Epithelial cell of prostate (primary cell): ENCODE data around the gene APP.

ENCODE experiments used
- DNase-seq: peaks from one replicate; pipeline ENCODE4 v3.0.0-alpha.2; 2011; ENCODE audit warnings: low read depth, low spot score
- H3K27ac ChIP-seq: fragments of 450-650 bp; 2 replicates; pipeline ENCODE4 v1.5.1; 2017; ENCODE audit warnings: mild to moderate bottlenecking

APP gene

DNA sequence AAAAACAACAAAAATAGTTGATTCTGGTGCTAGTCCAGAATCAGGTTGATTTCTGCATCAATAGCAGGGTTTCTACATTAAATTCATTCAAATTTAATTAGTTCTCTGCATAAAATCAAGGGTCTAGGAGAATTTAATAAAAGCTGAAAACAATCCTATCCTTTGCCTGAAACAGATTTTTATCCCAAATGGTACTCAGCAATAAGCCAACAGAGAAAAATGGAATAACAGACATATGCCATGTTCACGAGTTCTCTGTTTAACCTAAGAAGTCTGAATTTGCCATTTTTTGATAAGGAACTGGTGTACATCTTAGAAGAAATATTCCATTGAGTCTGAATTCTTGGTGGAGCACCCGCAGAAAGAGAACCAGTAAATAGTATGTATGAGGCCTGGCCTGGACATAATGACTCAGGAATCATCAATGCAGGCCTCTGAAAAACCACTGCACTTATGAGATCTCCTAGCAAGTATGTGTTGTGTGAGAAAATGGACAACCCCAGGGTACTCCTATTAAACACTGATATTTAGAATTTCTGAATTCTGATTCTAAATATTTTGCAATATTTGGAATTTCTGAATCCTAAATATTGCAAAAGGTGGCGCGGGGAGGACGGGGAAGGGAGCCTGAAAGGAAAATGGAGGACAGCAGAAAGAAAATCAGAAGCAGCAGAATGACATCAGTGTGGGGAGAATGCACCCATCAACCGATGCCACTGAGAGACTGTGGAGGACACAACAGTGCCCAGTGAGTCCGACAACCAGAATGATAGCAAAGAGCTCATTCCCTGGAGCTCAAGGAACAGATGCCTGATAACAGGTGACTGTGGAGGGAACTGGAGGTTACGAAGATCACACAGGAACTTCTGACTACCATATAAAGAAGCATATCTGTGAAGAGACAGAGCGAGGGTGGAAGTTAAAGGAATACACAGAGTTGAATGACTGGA is 97.6 kb downstream of the APP start:
- H3K27ac ChIP-seq, result no peak overlapping the region
- DNase-seq, result no peak

DNA sequence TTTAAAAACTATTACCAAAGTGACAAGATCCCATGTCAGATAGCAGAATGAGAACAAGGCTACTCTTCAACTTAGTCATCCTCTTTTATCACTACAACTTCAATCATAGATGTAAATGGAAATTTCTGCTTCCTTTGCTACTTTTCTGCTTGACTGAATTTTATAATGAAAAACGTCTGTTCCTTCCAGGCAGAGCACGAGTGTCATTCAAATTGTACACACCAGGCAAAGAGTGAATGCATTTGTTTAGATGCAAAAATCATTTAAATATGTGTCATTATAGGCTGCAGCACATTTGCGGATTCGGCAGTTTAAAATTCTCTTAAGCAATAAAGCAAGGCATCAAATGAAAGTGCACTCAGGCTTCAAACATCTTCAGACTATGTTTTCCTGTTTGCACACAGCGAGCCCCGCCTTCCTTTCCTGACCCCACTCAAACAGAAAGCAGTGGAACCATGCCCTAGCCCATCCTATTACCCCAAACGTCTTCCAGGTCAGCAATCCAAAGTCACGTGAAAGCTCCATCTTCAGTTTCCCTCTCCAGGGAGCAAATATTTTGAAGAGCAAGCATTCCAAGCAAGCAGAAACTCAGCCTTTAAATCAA is 99.6 kb downstream of the APP start:
- no peak overlapping the region for H3K27ac ChIP-seq
- no peak for DNase-seq

DNA sequence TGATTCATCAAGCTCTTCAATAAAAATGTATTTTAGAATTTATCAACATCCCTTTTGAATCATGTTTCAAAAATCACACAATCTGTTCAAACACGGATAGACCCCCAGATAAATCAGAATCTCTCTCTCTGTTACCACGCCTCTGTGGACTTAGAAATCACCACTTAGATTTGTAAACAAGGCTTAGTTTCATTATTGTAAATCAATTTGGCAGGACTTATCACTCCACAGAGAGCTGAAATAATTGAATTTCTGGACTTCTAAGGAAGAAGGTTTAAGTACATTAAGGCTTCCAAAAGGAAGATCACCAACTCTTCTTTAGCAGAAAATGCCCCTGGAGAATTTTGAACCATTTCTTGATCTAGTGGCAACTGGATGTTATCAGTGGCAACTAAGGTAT is 100.4 kb downstream of the APP start:
- no peak overlapping the region for H3K27ac ChIP-seq
- DNase-seq, result no peak

DNA sequence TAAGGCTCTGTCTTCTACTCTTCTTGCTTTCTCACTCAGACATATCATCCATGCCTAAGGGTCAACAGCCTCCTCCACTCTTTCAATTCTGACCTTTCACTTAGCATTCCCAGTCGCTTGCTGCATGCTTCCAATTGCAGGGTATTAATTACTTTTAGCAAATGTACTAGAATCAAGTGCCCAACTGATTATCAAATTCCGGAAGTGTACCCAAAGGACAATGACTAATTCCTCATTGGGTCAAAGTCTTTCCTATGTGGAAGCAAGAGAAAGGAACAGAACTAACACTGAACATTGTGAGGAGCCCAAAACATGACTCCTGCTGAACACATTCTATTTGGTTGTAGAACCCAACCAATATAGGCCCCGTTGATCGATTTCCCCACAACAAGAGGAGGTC is 101.8 kb downstream of the APP start:
- H3K27ac ChIP-seq, result no peak overlapping the region
- no peak for DNase-seq

DNA sequence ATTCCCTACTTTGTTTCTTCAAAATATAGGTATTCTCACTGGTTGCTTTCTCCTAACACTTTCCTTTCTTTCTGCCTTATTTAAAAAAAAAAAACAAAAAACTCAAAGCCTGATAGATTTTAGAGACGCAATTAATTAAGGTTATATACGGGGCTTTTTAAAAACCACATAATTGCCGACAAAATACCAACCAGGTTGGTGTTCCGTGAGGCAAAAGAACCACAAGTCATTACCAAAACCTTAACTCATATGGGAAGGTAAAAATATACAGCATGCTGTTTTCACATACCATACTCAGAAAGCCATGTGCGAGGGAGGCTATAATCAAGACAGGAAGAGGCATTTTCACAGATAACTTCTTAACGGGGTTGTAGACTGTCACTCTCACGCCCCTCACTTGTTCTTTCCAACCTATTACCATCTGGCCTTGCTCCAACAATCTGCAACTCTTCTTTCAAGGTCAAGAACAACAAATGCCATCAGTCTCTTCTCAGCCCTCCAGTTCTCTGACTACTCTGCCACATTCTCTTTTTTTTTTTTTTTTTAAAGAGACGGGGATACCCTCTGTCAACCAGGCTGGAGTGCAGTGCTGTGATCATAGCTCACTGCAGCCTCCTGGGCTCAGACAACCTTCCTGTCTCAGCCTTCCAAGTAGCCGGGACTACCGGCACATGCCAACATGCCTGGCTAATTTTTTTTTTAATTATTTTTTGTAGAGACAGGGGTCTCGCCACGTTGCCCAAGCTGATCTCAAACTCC is 102.6 kb downstream of the APP start:
- no peak for DNase-seq
- no peak overlapping the region for H3K27ac ChIP-seq

DNA sequence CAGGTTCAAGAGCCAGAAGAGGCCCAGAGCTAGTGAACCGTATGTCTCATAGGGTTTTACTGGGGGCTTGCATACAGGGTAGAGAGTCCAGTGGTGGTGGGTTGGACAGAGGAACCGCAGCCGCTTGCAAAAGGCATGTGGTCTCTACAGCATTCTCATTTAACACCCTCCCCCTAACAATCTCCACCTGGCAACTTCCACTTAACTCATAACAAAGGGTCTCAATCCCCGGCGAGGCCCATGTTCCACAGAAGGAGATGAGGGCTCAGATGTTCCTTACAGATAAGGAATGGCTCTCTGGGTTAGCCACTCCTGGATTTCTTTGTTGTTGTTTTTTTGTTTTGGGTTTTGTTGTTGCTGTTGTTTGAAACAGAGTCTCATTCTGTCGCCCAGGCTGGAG is 106.1 kb downstream of the APP start:
- no peak overlapping the region for H3K27ac ChIP-seq
- no peak for DNase-seq

DNA sequence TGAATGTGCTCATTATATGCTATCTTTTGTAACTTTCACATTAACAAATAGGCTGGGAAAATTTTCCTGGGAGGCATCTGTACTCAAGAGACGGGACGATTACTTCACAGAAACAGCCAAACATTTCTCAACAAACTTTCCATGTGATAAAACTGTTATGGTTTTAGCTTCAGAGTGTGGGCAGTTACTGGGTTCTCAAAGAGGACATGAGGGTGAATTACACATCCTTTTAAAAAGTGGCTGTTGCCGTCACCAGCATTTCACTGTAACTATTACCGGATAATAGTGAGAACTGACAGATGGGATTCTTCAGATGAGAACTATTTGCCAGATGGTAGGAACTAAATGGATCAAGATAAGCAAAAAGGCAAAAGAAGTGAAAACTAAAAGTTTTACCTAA is 109.1 kb downstream of the APP start:
- H3K27ac ChIP-seq, result no peak overlapping the region
- no peak for DNase-seq

DNA sequence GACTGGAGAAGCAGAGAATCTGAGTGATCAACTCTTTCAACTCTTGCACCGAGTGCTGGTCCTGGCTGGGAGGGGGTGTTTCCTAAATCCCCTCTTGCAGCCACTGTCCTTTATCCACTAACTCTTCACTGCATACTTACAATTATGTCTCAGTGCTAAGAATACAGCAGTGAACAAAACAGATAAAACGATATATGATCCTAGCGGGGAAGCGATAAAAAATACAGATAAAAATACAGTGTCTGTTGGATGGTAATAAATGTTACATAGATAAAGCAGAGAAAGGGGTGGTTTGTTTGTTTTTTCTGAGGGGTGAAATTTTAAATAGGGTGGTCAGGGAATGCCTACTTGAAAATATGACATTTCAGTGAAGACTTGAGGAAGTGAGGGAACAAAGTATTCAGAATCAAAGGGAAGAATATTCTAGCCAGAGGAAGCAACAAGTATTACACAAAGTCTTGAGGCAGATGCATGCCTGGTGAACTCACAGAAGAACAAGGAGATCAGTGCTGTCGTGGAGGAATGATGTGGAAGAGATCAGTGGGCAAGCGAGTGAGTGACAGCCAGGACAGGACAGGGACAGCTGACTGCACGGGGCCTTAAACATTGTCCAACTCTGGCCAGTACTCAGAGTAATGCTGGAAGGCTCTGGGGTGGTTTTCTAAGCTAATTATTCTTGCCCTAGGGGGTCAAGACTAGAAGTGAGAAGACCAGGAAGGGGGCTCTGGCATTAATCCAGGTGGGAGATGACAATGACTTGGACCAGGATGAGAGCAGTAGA is 110.0 kb downstream of the APP start:
- DNase-seq, result no peak
- H3K27ac ChIP-seq, result no peak overlapping the region

DNA sequence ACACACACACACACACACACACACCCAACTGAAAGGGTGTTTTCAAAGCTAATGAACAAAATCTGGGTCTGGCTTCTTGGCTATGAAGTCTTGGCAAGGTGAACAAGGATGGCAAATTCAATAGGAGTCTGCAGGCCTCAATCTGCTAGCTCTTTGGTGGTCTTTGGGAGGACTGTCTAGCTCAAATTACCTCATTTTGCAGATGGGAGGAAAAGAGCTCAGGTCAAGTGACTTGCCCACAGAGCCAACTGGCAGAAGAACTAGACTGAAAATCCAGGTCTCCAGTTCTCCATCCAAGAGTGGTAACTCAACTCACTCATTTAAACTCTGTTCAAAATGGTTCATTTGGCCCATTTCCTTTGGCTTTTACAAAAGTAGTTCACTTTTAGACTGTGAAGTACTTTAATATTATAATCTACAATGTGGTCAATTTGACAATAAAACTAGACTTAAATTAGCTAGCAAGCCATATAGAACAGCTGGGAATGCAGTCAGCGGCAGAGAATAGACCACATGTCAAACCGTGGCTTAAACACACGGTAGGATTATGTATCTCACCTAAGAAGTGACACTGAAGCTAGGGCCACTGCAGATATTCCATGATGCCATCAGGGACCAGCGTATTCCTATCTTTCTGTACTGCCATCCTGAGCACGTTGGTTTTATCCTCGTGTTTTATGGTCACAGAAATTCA is 112.9 kb downstream of the APP start:
- no peak overlapping the region for H3K27ac ChIP-seq
- DNase-seq, result no peak

DNA sequence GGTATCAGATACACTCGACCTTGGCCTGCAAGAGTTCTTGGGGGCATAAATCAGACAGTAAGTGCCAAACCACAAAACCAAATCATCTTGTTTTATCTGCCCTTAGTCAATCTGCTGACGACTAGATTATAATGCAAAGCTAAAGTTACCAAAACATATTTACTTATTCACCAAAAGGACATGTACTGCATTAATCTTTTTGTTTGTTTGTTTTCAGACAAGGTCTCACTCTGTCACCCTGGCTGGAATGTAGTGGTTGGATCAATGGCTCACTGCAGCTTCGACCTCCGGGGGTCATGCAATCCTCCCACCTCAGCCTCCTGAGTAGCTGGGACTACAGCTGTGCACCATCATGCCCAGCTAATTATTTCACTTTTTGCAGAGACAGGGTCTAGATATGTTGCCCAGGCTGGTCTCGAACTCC is 114.7 kb downstream of the APP start:
- no peak overlapping the region for H3K27ac ChIP-seq
- no peak for DNase-seq

DNA sequence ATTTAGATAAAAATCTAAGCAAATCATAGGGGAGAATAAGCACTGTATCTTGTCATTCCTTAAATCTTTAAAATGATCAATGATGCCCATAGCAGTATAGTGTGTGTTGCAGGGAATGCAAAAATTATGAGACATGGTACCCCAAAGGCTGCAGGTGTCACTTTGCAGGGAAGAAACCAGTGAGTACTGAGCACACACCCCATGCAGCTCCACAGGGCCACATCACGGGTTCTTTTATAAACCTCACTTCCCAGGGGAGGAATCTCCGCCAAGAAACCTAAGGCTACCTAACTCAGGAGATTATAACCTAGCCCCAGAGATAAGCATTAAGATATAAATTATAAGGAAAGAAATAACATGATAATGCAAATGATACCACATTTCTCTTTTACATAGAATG is 115.6 kb downstream of the APP start:
- H3K27ac ChIP-seq, result no peak overlapping the region
- DNase-seq, result no peak

DNA sequence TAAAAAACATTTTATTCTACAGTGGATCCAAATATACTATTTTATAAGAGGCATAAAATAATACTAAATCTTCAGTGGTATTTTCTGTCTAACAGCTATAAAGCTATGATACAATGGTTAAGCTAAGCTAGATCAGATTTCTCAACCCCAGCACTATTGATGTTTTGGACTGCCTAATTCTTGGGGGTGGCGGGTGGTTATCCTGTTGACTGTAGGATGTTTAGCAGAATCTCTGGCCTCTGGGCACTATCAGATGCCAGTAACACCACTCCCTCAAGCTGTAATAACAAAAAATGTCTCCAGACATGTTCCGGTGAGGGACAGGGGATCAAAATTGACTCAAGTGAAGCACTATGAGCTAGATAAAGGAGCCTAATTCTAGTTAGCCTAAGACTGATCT is 118.5 kb downstream of the APP start:
- no peak for DNase-seq
- no peak overlapping the region for H3K27ac ChIP-seq

DNA sequence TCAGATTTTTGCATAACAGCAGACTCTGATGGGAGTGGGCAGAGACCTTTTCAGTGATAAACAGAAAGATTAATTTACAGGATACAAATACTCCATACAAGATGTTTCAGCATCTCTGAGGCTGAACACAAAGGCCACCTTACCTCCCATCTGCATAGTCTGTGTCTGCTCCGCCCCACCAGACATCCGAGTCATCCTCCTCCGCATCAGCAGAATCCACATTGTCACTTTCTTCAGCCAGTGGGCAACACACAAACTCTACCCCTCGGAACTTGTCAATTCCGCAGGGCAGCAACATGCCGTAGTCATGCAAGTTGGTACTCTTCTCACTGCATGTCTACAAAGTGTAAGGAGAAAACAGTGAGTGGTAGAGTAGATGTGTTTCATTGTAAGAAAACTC is 119.7 kb downstream of the APP start:
- no peak overlapping the region for H3K27ac ChIP-seq
- DNase-seq, result no peak

DNA sequence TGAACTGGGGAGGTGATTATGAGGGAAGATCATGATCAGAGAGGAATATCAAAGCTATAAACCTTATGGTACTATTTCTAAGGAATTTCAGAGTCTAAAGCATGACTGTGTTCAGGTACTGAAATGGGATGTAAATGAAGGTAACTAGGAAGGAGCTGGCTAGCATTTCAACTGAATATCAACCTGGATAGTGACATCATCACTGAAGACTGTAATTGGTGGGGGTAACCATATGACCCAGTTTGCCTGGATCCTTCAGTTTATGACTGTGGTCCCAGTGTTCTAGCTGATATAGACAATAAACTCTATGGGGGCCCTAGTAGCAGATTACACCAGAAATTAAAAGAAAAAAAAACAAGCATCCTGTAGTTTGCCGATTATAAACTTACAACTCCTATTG is 120.8 kb downstream of the APP start:
- H3K27ac ChIP-seq, result no peak overlapping the region
- no peak for DNase-seq

DNA sequence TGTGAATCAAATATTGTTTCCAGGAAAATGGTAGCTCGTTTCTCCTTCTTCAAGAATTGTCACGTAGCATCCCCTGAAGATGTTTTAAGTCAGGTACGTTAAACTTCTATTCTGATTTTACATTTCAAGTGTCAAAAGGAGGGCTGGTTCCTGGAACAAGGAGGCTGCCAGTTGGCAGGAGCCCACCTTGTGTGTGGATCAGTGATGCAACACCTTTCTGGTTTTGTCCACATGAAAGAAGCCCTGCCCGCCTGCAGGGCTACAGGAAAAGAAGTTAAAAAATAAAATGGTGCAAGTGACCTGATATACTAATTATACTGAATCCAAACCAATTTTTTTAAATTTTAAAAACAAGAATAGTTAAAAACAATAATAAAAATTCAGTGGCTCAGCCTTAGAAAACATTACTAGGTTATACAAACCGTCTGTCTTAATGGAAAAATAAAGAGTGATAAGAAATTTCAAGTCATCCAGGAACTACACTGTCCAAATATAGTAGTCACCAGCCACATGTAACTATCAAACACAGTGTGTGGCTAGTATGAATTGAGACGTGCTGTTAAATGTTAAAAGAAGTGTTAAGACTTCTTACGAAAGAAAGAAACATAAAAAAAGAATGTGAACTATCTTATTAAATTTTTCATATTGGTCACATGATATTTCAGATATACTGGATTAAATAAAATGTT is 123.1 kb downstream of the APP start:
- DNase-seq, result no peak
- no peak overlapping the region for H3K27ac ChIP-seq

DNA sequence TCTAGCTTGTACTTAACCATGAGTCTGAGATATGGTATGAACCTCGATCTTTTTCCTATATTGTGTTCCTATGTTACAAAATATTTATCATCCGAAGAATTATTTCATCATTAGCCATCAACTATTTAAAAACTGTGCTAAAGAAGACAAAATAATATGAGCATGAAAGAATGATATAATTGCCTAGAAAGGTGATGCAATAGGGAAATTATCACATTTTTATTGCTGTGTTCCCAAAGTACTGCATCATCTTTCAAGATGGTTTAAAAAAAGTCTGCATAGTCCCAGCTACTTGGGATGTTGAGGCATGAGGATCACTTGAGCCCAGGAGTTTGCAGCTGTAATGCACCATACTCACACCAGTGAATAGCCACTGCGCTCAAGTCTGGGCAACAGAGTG is 126.7 kb downstream of the APP start:
- no peak overlapping the region for H3K27ac ChIP-seq
- no peak for DNase-seq

DNA sequence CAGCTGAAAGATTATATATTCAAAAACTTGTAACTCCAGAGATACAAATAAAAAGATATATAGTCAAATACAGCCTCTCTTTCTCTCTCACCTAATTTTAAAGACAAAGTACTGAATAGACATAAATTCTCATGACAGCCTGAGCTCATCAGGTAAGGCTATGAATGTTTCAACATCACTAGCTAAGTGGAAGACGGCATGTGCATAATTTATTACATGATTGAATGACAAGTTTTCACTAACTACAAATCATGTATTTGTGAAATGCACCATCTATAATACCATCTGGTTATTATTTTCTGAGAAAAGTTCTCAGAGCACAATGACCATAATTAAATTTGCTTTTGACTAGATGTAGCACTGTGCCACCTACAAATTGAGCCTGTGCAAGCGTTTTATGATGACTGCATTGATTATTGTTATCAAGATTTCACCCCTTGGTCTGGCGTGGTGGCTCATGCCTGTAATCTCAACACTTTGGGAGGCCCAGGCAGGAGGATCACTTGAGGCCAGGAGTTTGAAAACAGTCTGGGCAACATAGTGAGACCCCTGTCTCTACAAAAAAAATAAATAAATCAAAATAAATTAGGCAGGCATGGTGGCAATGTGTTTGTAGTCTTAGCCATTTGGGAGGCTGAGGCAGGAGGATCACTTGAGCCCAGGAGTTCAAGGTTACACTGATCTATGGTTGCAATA is 128.2 kb downstream of the APP start:
- no peak overlapping the region for H3K27ac ChIP-seq
- no peak for DNase-seq

DNA sequence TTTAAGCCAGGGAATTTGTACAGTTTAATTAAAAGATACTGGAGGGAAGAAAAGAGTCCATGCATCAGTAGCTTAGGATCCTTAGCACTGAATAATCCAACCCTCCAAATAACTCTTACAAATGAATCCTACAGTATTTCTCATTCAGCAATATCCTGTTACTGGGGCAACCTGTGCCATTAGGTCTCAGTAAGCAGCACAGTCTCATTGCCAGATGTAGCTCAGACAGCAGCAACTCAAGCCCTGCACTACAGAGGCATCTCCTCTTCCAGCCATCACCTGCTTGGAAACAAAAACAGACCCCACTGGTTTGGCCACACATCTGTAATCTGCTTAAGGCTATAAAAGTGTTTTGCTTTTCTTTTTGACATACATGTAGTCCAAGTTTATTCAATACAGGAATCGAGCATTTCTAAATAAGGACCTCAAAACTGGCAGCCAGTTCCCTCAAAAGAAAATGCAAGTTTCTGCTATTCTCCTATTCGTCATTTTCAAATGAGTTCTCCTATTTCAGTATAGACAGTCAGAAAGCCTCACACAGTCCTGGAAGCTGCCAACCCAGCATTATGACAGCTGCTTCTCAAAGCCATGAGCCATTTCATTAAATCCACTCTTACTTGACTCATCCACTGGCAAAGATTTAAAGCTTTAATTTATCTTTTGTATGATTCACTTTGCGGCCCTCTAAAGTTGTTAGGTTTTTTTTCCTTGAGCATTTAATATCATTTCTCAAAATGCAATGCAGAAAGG is 129.0 kb downstream of the APP start:
- H3K27ac ChIP-seq, result no peak overlapping the region
- DNase-seq, result no peak
